Aorta (tissue), 5 donors: ENCODE measurements around the gene MESD. TPM values are rescaled to one million over a fixed set of nuclear protein-coding genes. Genes with fewer than 3 reads are reported as not detected.

Experiments
- ATAC-seq: fragments of 200-7000 bp; cut with Tn5 transposase; one replicate; pipeline ENCODE4 v1.9.1; 2022; ENCODE audit warnings: moderate library complexity; ENCODE audit not compliant: low FRiP score
- DNase-seq, 2 donors: peaks; one replicate each; pipeline ENCODE4 v3.0.0-alpha.2; 2020
- H3K27ac ChIP-seq, 2 donors: one replicate each; pipeline ENCODE4 v1.5.1; 2013; ENCODE audit warnings: low read length in 2 of 2, mild to moderate bottlenecking in 2 of 2, moderate library complexity in 2 of 2, control low read depth in 1 of 2, inconsistent platforms in 1 of 2, low read depth in 1 of 2
- H3K27me3 ChIP-seq, 2 donors: one replicate each; pipeline ENCODE4 v1.6.1; 2013; ENCODE audit warnings: control low read depth in 1 of 2, low read length in 1 of 2, mild to moderate bottlenecking in 1 of 2, moderate library complexity in 1 of 2; ENCODE audit not compliant: insufficient read depth in 2 of 2, control insufficient read depth in 1 of 2
- H3K36me3 ChIP-seq, 2 donors: one replicate each; pipeline ENCODE4 v1.6.1; 2013; ENCODE audit warnings: control low read depth in 1 of 2, low read length in 1 of 2, mild to moderate bottlenecking in 1 of 2; ENCODE audit not compliant: insufficient read depth in 2 of 2, control insufficient read depth in 1 of 2
- H3K4me1 ChIP-seq, 2 donors: one replicate each; pipeline ENCODE4 v1.6.1; 2013; ENCODE audit warnings: low read length in 2 of 2, control low read depth in 1 of 2, mild to moderate bottlenecking in 1 of 2, moderate library complexity in 1 of 2; ENCODE audit not compliant: insufficient read depth in 2 of 2, control insufficient read depth in 1 of 2
- H3K4me3 ChIP-seq, 2 donors: one replicate each; pipeline ENCODE4 v1.5.1; 2013; ENCODE audit warnings: low read length in 2 of 2, control low read depth in 1 of 2, mild to moderate bottlenecking in 1 of 2
- H3K9me3 ChIP-seq: one replicate; pipeline ENCODE4 v1.6.1; 2013; ENCODE audit warnings: mild to moderate bottlenecking, low read length; ENCODE audit not compliant: control insufficient read depth
- WGBS, 2 donors: extraction: QIAGEN DNeasy Blood & Tissue Kit; methylation state at CpG; one replicate each; pipeline ENCODE4 v1.1.7; 2013; 5-methylcytosine and 5-hydroxymethylcytosine counted together
- intact Hi-C, 2 donors: fragments of 100-400 bp; cut with DNase I; formaldehyde crosslinking; loops; one replicate each; pipeline versions ENCODE4 v1.14.2 to v1.15.0; 2022
- polyA plus RNA-seq, 2 donors: library from polyadenylated mRNA; stranded (reverse); fragments of 200-250 nt; gene quantifications; one replicate each; pipeline ENCODE4 v1.2.3, GENCODE V29; 2013
- total RNA-seq, 2 donors: library from RNA; stranded (reverse); fragmentation: NEBNext Ultra II Directional; extraction: Animal tissue kit (Norgen Biotek cat#: 25700); gene quantifications; one replicate each; pipeline ENCODE4 v1.2.1, GENCODE V29; 2021
- donor health status: healthy with polysubstance abuse.
- donor health status: Bipolar disorder and iron deficiency.
- donor health status: DM: no; HTN: no; CAD: no.
- donor health status: DM: no; HTN: no; CAD: no.
- donor health status: DM: yes; HTN: yes; CAD: no.

The MESD gene
- total and polyA plus RNA-seq, 4 donors = 11.2 to 31.0 (median 20.1) TPM

GRCh38 chr15:80999623-81000036, 10.0 kb upstream of the MESD start:
- no peaks in the 10 kb centered on the region for H3K9me3 ChIP-seq
- peaks cover 0 to 5% of the 10 kb centered on the region in 2 donors for H3K4me1 ChIP-seq
- intact Hi-C loops = loop anchor here (5.0 to 10.0 kb wide), 2 partner anchors 268 to 335 kb away; no protein-coding TSS in a partner anchor
- no peak overlapping the region for H3K27ac ChIP-seq
- H3K4me3 ChIP-seq = no peak overlapping the region
- no peaks in the 10 kb centered on the region for H3K27me3 ChIP-seq
- peaks cover 0 to 3% of the 10 kb centered on the region in 2 donors for H3K36me3 ChIP-seq
- WGBS, 2 donors = 81 to 86% methylated on average over 13 of the region's 13 CpGs
- no peak for DNase-seq
- no peak for ATAC-seq

DNA sequence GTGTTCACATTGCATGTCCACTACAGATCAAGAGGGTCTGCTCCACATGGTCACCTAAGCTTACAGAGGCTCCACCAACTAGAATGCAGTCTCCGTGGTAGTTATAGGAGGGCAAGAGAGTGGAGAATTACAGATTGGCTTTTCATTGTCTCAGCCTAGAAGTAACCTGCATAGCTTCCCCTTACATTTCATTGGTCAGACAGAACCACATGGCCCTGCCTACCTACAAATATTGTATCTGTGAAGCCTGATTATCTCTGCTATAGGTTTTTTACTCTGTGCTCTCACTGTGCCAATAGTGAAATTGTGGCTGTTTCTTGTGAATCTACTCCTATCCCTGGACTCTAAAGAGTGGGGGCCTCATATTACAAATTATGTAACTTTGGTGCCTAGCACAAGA, 8.6 kb upstream of the MESD start:
- peaks cover 0 to 3% of the 10 kb centered on the region in 2 donors for H3K36me3 ChIP-seq
- H3K9me3 ChIP-seq = no peaks in the 10 kb centered on the region
- no peak overlapping the region for H3K4me3 ChIP-seq
- 83 to 96% methylated on average over 1 of the region's 1 CpG for WGBS, 2 donors
- DNase-seq = no peak
- no peak overlapping the region for H3K27ac ChIP-seq
- H3K4me1 ChIP-seq = peaks cover 0 to 5% of the 10 kb centered on the region in 2 donors
- no peak for ATAC-seq
- H3K27me3 ChIP-seq = no peaks in the 10 kb centered on the region
- intact Hi-C loops = no loop called here

- WGBS, 2 donors = 97% methylated on average over 1 of the region's 1 CpG
- DNase-seq (no peak), ATAC-seq (no peak)
- no peak overlapping the region for H3K27ac ChIP-seq
- intact Hi-C loops = no loop called here
- H3K4me3 ChIP-seq = no peak overlapping the region
- H3K4me1 ChIP-seq = peaks cover 0 to 2% of the 10 kb centered on the region in 2 donors
- H3K27me3 ChIP-seq = no peaks in the 10 kb centered on the region
- peaks cover 0 to 1% of the 10 kb centered on the region in 2 donors for H3K36me3 ChIP-seq
- H3K9me3 ChIP-seq = no peaks in the 10 kb centered on the region
Measured at GRCh38 chr15:80997692-80998091, 8.1 kb upstream of the MESD start.

- Histone ChIP-seq H3K36me3 (no peaks in the 10 kb centered on the region), H3K4me3 (no peak overlapping the region), H3K4me1 (no peaks in the 10 kb centered on the region), H3K27me3 (no peaks in the 10 kb centered on the region), H3K9me3 (no peaks in the 10 kb centered on the region), H3K27ac (no peak overlapping the region)
- 96 to 100% methylated on average over 1 of the region's 1 CpG for WGBS, 2 donors
- DNase-seq (no peak), ATAC-seq (no peak)
- intact Hi-C loops = no loop called here
Measured at GRCh38 chr15:80996247-80996646, 6.6 kb upstream of the MESD start.

DNA sequence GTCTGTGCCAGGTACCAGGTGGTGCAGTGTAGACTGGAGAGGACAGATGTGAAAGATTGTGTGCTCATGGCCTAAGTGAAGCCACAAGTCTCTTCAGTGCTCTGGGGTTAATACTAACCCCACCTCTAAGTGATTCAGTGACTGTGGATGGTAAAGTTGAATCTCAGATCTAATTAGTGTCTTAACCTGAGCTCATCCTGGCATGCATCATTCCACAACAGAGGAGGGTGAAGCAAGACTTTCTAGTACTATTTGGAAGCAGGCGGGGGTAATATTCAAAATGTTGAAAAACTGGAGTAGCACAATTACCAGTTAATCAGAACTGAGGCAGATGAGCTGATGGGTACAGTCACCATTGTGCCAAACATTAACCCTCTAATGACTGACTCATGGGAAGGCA, 2.8 kb upstream of the MESD start:
- intact Hi-C loops = no loop called here
- Histone ChIP-seq H3K4me1 (peaks cover 0 to 5% of the 10 kb centered on the region in 2 donors), H3K4me3 (no peak overlapping the region), H3K36me3 (no peaks in the 10 kb centered on the region), H3K27me3 (no peaks in the 10 kb centered on the region), H3K27ac (no peak overlapping the region), H3K9me3 (no peaks in the 10 kb centered on the region)
- DNase-seq (no peak), ATAC-seq (no peak)
- WGBS, 2 donors = 92 to 97% methylated on average over 1 of the region's 1 CpG

DNA sequence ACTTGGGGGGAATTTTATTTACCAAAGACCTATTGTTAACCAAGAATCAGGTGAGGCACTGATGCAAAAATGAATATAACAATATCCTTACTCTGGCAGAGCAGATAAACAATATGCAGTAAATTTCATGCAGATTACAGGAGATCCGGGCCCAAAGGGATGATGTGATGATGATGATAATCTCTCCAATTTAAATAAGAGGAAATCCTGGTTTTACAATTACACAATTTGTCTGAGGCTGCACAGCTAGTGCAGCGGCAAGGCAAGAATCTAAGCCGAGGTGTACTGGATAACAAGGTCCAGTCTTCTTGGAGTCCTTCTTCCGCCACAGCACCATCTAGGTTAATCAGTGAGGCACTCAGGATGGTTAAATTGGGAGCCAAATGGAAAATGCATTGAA, 2.4 kb upstream of the MESD start:
- Histone ChIP-seq H3K27me3 (no peaks in the 10 kb centered on the region), H3K36me3 (no peaks in the 10 kb centered on the region), H3K9me3 (no peaks in the 10 kb centered on the region), H3K4me1 (peaks cover 0 to 5% of the 10 kb centered on the region in 2 donors), H3K27ac (no peak overlapping the region), H3K4me3 (no peak overlapping the region)
- no peak for DNase-seq
- intact Hi-C loops = no loop called here
- WGBS, 2 donors = 88 to 91% methylated on average over 4 of the region's 4 CpGs
- no peak for ATAC-seq

GRCh38 chr15:80991421-80991820, 1.8 kb upstream of the MESD start:
- WGBS, 2 donors = 59 to 63% methylated on average over 5 of the region's 5 CpGs
- ATAC-seq = peak; percentile 44
- DNase-seq = peak in 1 of 2 donors; percentile 74

DNA sequence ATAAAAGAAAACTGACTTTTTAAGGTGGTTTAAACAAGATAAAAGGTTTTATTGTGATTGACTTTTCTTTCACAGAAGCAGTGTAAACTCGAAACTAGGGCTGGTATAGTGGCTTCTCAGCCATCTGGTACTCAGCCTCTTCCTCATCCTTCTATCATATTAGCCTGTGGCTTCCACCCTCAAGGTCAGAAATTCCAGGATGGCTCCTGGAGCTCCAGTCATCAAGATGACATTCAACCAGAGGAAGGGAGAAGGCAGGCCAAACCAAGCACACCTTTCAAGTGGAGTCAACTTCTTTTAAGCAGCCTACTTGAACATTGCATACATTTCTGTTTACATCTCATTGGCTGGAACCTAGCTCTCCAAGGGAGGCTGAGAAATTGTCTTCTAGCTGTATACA, 1.3 kb upstream of the MESD start:
- peak overlapping the region in 1 of 2 donors; percentile 25 for H3K27ac ChIP-seq
- peaks cover 0 to 5% of the 10 kb centered on the region in 2 donors for H3K4me1 ChIP-seq
- H3K4me3 ChIP-seq = no peak overlapping the region
- H3K36me3 ChIP-seq = no peaks in the 10 kb centered on the region
- no peaks in the 10 kb centered on the region for H3K27me3 ChIP-seq
- H3K9me3 ChIP-seq = no peaks in the 10 kb centered on the region
- DNase-seq (no peak), ATAC-seq (no peak)
- 89 to 97% methylated on average over 1 of the region's 1 CpG for WGBS, 2 donors
- intact Hi-C loops = no loop called here

More at GRCh38 chr15:80991421-80991820, 1.8 kb upstream of the MESD start:
- H3K27me3 ChIP-seq = no peaks in the 10 kb centered on the region
- H3K4me3 ChIP-seq = no peak overlapping the region
- H3K9me3 ChIP-seq = no peaks in the 10 kb centered on the region
- no peaks in the 10 kb centered on the region for H3K36me3 ChIP-seq
- no peak overlapping the region for H3K27ac ChIP-seq
- intact Hi-C loops = no loop called here
- peaks cover 0 to 5% of the 10 kb centered on the region in 2 donors for H3K4me1 ChIP-seq

- WGBS, 2 donors = 1 to 2% methylated on average over 7 of the region's 7 CpGs
- Histone ChIP-seq H3K4me3 (peak overlapping the region; percentile 62 to 83), H3K27ac (peak overlapping the region in 1 of 2 donors; percentile 81), H3K27me3 (no peaks in the 10 kb centered on the region), H3K36me3 (peaks cover 0 to 2% of the 10 kb centered on the region in 2 donors), H3K4me1 (peaks cover 0 to 5% of the 10 kb centered on the region in 2 donors), H3K9me3 (no peaks in the 10 kb centered on the region)
- intact Hi-C loops = no loop called here
- ATAC-seq = no peak
- no peak for DNase-seq
Measured at GRCh38 chr15:80989081-80989517, 520 bp downstream of the MESD start.
